Stimulated activated CD4-positive, alpha-beta T cell treated with anti-CD3 and anti-CD28 coated beads, TNF-alpha, amount 100 ng/mL, for 4 hours (primary cell): ENCODE data around the gene HAPLN3.

Experiments used
- DNase-seq, 3 experiments: peaks; one replicate each; pipeline ENCODE4 v3.0.0-alpha.2; 2020; ENCODE audit warnings: low read depth in 3 of 3

The HAPLN3 gene

GRCh38 chr15:88828791-88829190 is 66.6 kb downstream of the HAPLN3 start:
- DNase-seq: no peak
